ENCODE results near the gene NFIB. TPM values are rescaled to one million over a fixed set of nuclear protein-coding genes. Genes with fewer than 3 reads are reported as not detected.

NFIB gene
- total and polyA plus RNA-seq, 4 experiments from 2014 or later = not detected

DNA sequence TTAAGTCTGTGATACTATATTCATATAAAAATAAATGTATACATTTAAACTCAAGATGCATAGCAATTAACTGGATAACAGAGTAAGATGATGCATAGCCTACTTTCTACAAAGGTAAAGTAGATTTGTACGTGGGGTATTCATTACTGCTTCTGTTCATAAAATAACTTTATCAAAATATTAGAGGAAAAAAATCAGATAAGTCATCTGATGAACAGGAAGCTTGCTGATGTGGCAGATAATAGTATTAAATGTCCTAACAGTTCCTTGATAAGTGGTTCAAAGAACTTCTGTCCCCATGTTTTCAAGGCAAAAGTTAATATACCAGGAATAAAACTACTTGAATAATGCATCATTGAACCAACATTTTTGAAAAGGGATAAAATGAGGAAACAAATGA lies 123.7 kb downstream of the NFIB start:
- intact Hi-C loops (cut with micrococcal nuclease) = no loop called here
- CTCF ChIA-PET (ENCODE audit: partially characterized antibody) = no interaction called here
- Mint-ChIP-seq H3K4me3 (no peak overlapping the region), H3K27ac (no peak overlapping the region), H3K27me3 (no peaks in the 10 kb centered on the region), H3K36me3 (no peaks in the 10 kb centered on the region), H3K9me3 (peaks cover 0 to 2% (median 0%) of the 10 kb centered on the region in 8 donors), H3K4me1 (no peaks in the 10 kb centered on the region)
- H3K36me3 ChIP-seq (ENCODE audit: insufficient read depth, low read length) = no peaks in the 10 kb centered on the region
- no peaks in the 10 kb centered on the region for H3K27me3 ChIP-seq (ENCODE audit: insufficient read depth, low read length)
- H3K4me1 ChIP-seq (ENCODE audit: insufficient read depth, low read length) = no peaks in the 10 kb centered on the region
- no peak for DNase-seq
- H3K4me3 ChIP-seq (ENCODE audit: low read length in 2 of 2) = no peak overlapping the region
- H3K27ac ChIP-seq (ENCODE audit: low read depth, low read length) = no peak overlapping the region
- H3K9me3 ChIP-seq (ENCODE audit: control insufficient read depth in 1 of 2, low read length in 2 of 2) = no peaks in the 10 kb centered on the region
- POLR2A ChIA-PET (ENCODE audit: partially characterized antibody) = no interaction called here

DNA sequence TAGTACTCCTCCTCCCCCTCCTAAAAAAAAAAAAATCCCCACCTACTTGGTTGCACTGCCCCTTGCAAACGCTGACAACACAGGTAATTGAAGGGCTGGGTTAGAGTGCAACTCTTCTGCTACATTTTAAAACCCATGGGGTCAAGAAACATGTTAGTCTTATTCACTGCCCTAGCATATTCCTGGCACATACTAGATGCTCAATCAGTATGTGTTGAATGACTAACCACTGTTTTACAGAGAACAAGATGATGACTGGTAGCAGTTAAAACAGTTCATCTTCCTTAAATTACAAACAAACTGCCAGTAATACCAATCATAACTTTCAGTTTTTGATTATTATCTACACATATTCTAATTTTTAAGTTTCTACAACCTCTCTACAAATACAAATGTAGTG lies 124.4 kb downstream of the NFIB start:
- Histone ChIP-seq H3K9me3 (ENCODE audit: control insufficient read depth in 1 of 2, low read length in 2 of 2) (no peaks in the 10 kb centered on the region), H3K4me3 (ENCODE audit: low read length in 2 of 2) (no peak overlapping the region), H3K4me1 (ENCODE audit: insufficient read depth, low read length) (no peaks in the 10 kb centered on the region), H3K27ac (ENCODE audit: low read depth, low read length) (no peak overlapping the region), H3K36me3 (ENCODE audit: insufficient read depth, low read length) (no peaks in the 10 kb centered on the region), H3K27me3 (ENCODE audit: insufficient read depth, low read length) (no peaks in the 10 kb centered on the region)
- Mint-ChIP-seq H3K4me3 (no peak overlapping the region), H3K36me3 (no peaks in the 10 kb centered on the region), H3K4me1 (no peaks in the 10 kb centered on the region), H3K27ac (no peak overlapping the region), H3K27me3 (no peaks in the 10 kb centered on the region), H3K9me3 (peaks cover 0 to 2% (median 0%) of the 10 kb centered on the region in 8 donors)
- ChIA-PET CTCF (ENCODE audit: partially characterized antibody) (no interaction called here), POLR2A (ENCODE audit: partially characterized antibody) (no interaction called here)
- no peak for DNase-seq
- intact Hi-C loops (cut with micrococcal nuclease) = no loop called here

DNA sequence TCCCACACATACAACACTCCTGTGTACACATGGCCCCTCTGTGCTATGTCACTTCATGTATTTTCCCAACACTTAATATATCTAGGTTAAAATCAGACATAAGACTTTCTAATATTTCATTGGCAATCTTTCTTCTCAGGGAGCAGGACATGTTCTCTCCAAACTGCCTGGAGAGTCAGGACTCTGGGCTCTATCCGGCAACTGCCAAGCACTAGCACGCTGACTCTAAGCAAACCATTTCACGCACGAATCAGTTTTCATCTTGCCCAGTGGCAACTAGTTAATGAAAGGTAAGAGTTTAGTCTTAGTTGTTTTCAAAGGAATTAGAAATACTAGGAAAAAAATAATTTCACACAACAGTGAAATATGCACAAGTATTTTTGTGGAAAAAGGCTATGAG lies 124.8 kb downstream of the NFIB start:
- H3K27me3 ChIP-seq (ENCODE audit: insufficient read depth, low read length) = no peaks in the 10 kb centered on the region
- no peaks in the 10 kb centered on the region for H3K27me3 Mint-ChIP-seq
- H3K9me3 Mint-ChIP-seq = peaks cover 0 to 2% (median 0%) of the 10 kb centered on the region in 8 donors
- H3K27ac Mint-ChIP-seq = no peak overlapping the region
- H3K36me3 Mint-ChIP-seq = no peaks in the 10 kb centered on the region
- H3K4me1 ChIP-seq (ENCODE audit: insufficient read depth, low read length) = no peaks in the 10 kb centered on the region
- no peak overlapping the region for H3K27ac ChIP-seq (ENCODE audit: low read depth, low read length)
- intact Hi-C loops (cut with micrococcal nuclease) = no loop called here
- H3K4me1 Mint-ChIP-seq = no peaks in the 10 kb centered on the region
- no peak overlapping the region for H3K4me3 Mint-ChIP-seq
- H3K9me3 ChIP-seq (ENCODE audit: control insufficient read depth in 1 of 2, low read length in 2 of 2) = no peaks in the 10 kb centered on the region
- no peak for DNase-seq
- H3K4me3 ChIP-seq (ENCODE audit: low read length in 2 of 2) = no peak overlapping the region
- ChIA-PET CTCF (ENCODE audit: partially characterized antibody) (no interaction called here), POLR2A (ENCODE audit: partially characterized antibody) (no interaction called here)
- H3K36me3 ChIP-seq (ENCODE audit: insufficient read depth, low read length) = no peaks in the 10 kb centered on the region

- H3K9me3 ChIP-seq (ENCODE audit: control insufficient read depth in 1 of 2, low read length in 2 of 2) = no peaks in the 10 kb centered on the region
- H3K4me3 Mint-ChIP-seq = no peak overlapping the region
Measured at GRCh38 chr9:14188538-14188937, 125.4 kb downstream of the NFIB start.

DNA sequence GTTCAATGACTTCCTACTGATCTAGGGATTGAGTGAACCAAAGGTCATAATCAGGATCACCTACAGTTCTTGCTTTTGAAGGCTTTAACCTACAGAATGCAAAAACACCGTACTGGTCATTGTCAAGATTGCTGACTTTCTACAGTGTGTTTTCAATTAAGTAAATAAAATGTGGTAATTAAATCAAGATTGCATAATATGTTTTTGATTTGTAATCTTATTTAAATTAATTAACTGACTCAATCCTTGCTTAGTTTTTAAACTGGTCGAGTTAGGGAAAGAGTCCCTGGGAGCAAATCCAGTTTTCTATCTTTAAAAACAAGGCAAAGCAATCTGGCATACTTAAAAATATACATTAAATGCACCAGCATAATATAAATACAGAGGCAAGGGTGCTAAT lies 125.9 kb downstream of the NFIB start:
- ChIA-PET CTCF (ENCODE audit: partially characterized antibody) (no interaction called here), POLR2A (ENCODE audit: partially characterized antibody) (no interaction called here)
- Histone ChIP-seq H3K27ac (ENCODE audit: low read depth, low read length) (no peak overlapping the region), H3K4me3 (ENCODE audit: low read length in 2 of 2) (no peak overlapping the region), H3K27me3 (ENCODE audit: insufficient read depth, low read length) (no peaks in the 10 kb centered on the region), H3K36me3 (ENCODE audit: insufficient read depth, low read length) (no peaks in the 10 kb centered on the region), H3K9me3 (ENCODE audit: control insufficient read depth in 1 of 2, low read length in 2 of 2) (no peaks in the 10 kb centered on the region), H3K4me1 (ENCODE audit: insufficient read depth, low read length) (no peaks in the 10 kb centered on the region)
- no peaks in the 10 kb centered on the region for H3K4me1 Mint-ChIP-seq
- no peak overlapping the region for H3K4me3 Mint-ChIP-seq
- H3K9me3 Mint-ChIP-seq = peaks cover 0 to 2% (median 0%) of the 10 kb centered on the region in 8 donors
- intact Hi-C loops (cut with micrococcal nuclease) = no loop called here
- no peaks in the 10 kb centered on the region for H3K27me3 Mint-ChIP-seq
- no peak overlapping the region for H3K27ac Mint-ChIP-seq
- H3K36me3 Mint-ChIP-seq = no peaks in the 10 kb centered on the region
- no peak for DNase-seq

More at GRCh38 chr9:14188538-14188937, 125.4 kb downstream of the NFIB start:
- Mint-ChIP-seq H3K36me3 (no peaks in the 10 kb centered on the region), H3K4me1 (no peaks in the 10 kb centered on the region), H3K27me3 (no peaks in the 10 kb centered on the region), H3K27ac (no peak overlapping the region), H3K9me3 (peaks cover 0 to 2% (median 0%) of the 10 kb centered on the region in 8 donors)
- H3K27me3 ChIP-seq (ENCODE audit: insufficient read depth, low read length) = no peaks in the 10 kb centered on the region
- H3K4me1 ChIP-seq (ENCODE audit: insufficient read depth, low read length) = no peaks in the 10 kb centered on the region
- POLR2A ChIA-PET (ENCODE audit: partially characterized antibody) = no interaction called here
- DNase-seq = no peak
- H3K4me3 ChIP-seq (ENCODE audit: low read length in 2 of 2) = no peak overlapping the region
- CTCF ChIA-PET (ENCODE audit: partially characterized antibody) = no interaction called here
- intact Hi-C loops (cut with micrococcal nuclease) = no loop called here
- no peaks in the 10 kb centered on the region for H3K36me3 ChIP-seq (ENCODE audit: insufficient read depth, low read length)
- H3K27ac ChIP-seq (ENCODE audit: low read depth, low read length) = no peak overlapping the region

- Mint-ChIP-seq H3K9me3 (peaks cover 0 to 5% (median 0%) of the 10 kb centered on the region in 8 donors), H3K27ac (no peak overlapping the region), H3K36me3 (no peaks in the 10 kb centered on the region), H3K4me3 (no peak overlapping the region), H3K27me3 (no peaks in the 10 kb centered on the region), H3K4me1 (no peaks in the 10 kb centered on the region)
- DNase-seq = no peak
- CTCF ChIA-PET (ENCODE audit: partially characterized antibody) = no interaction called here
- Histone ChIP-seq H3K36me3 (ENCODE audit: insufficient read depth, low read length) (no peaks in the 10 kb centered on the region), H3K4me3 (ENCODE audit: low read length in 2 of 2) (no peak overlapping the region), H3K4me1 (ENCODE audit: insufficient read depth, low read length) (no peaks in the 10 kb centered on the region), H3K27ac (ENCODE audit: low read depth, low read length) (no peak overlapping the region), H3K9me3 (ENCODE audit: control insufficient read depth in 1 of 2, low read length in 2 of 2) (no peaks in the 10 kb centered on the region), H3K27me3 (ENCODE audit: insufficient read depth, low read length) (no peaks in the 10 kb centered on the region)
- intact Hi-C loops (cut with micrococcal nuclease) = no loop called here
- POLR2A ChIA-PET (ENCODE audit: partially characterized antibody) = no interaction called here
Measured at GRCh38 chr9:14186096-14186495, 127.8 kb downstream of the NFIB start.

DNA sequence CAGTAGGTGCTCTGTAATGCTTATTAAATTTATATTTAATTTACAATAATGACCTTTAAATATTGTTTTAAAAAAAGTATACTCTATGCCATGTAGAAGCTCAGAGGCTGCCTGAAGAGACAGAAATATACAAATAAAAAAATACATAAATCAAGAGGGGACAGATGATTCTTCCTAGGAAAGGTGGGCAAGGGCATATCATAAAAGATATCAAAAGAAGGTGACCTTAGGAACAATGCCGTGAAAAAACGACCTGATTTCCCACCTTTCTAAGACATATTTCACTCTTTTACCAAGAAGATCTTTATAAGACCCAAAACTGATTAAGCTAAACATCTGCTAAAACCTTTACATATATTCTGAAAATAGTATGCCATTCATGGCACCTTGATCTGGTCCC lies 128.9 kb downstream of the NFIB start:
- intact Hi-C loops (cut with micrococcal nuclease) = no loop called here
- POLR2A ChIA-PET (ENCODE audit: partially characterized antibody) = no interaction called here
- H3K4me1 Mint-ChIP-seq = no peaks in the 10 kb centered on the region

GRCh38 chr9:14183001-14183400 lies 130.9 kb downstream of the NFIB start:
- Histone ChIP-seq H3K4me1 (ENCODE audit: insufficient read depth, low read length) (no peaks in the 10 kb centered on the region), H3K27me3 (ENCODE audit: insufficient read depth, low read length) (no peaks in the 10 kb centered on the region), H3K27ac (ENCODE audit: low read depth, low read length) (no peak overlapping the region), H3K4me3 (ENCODE audit: low read length in 2 of 2) (no peak overlapping the region), H3K36me3 (ENCODE audit: insufficient read depth, low read length) (no peaks in the 10 kb centered on the region), H3K9me3 (ENCODE audit: control insufficient read depth in 1 of 2, low read length in 2 of 2) (no peaks in the 10 kb centered on the region)
- peaks cover 0 to 5% (median 0%) of the 10 kb centered on the region in 8 donors for H3K9me3 Mint-ChIP-seq
- no peak for DNase-seq
- H3K27ac Mint-ChIP-seq = no peak overlapping the region
- no peaks in the 10 kb centered on the region for H3K4me1 Mint-ChIP-seq
- POLR2A ChIA-PET (ENCODE audit: partially characterized antibody) = no interaction called here
- H3K4me3 Mint-ChIP-seq = no peak overlapping the region
- no peaks in the 10 kb centered on the region for H3K27me3 Mint-ChIP-seq
- CTCF ChIA-PET (ENCODE audit: partially characterized antibody) = no interaction called here
- no peaks in the 10 kb centered on the region for H3K36me3 Mint-ChIP-seq
- intact Hi-C loops (cut with micrococcal nuclease) = no loop called here

More for the DNA sequence above, 128.9 kb downstream of the NFIB start:
- Mint-ChIP-seq H3K4me3 (no peak overlapping the region), H3K27ac (no peak overlapping the region), H3K36me3 (no peaks in the 10 kb centered on the region), H3K27me3 (no peaks in the 10 kb centered on the region), H3K9me3 (peaks cover 0 to 5% (median 0%) of the 10 kb centered on the region in 8 donors)
- Histone ChIP-seq H3K27me3 (ENCODE audit: insufficient read depth, low read length) (no peaks in the 10 kb centered on the region), H3K4me1 (ENCODE audit: insufficient read depth, low read length) (no peaks in the 10 kb centered on the region), H3K4me3 (ENCODE audit: low read length in 2 of 2) (no peak overlapping the region), H3K9me3 (ENCODE audit: control insufficient read depth in 1 of 2, low read length in 2 of 2) (no peaks in the 10 kb centered on the region), H3K27ac (ENCODE audit: low read depth, low read length) (no peak overlapping the region), H3K36me3 (ENCODE audit: insufficient read depth, low read length) (no peaks in the 10 kb centered on the region)
- no peak for DNase-seq
- CTCF ChIA-PET (ENCODE audit: partially characterized antibody) = no interaction called here

Measured in CD4-positive, alpha-beta memory T cell (primary cell).